Type B pancreatic cell (in vitro differentiated cells): Measurements from ENCODE around the gene GPS1. TPM values are rescaled to one million over a fixed set of nuclear protein-coding genes. Genes with fewer than 3 reads are reported as not detected.
A peak's percentile ranks its signal among the peaks of the same experiment; 100 is the strongest.

Experiments
- DNase-seq: peaks from one replicate; pipeline ENCODE4 v3.0.0; 2021; ENCODE audit warnings: mixed read lengths; ENCODE audit not compliant: unreplicated experiment; ENCODE audit errors: extremely low spot score
- H3K27ac Mint-ChIP-seq: 2 replicates; pipeline ENCODE4 v1.8.0; 2021; ENCODE audit warnings: mild to moderate bottlenecking, mixed read lengths
- H3K27me3 Mint-ChIP-seq: 2 replicates; pipeline ENCODE4 v1.8.0; 2021; ENCODE audit warnings: mixed read lengths
- H3K36me3 Mint-ChIP-seq: 2 replicates; pipeline ENCODE4 v1.8.0; 2021; ENCODE audit warnings: mixed read lengths
- H3K4me1 Mint-ChIP-seq: one replicate; pipeline ENCODE4 v1.8.0; 2021; ENCODE audit warnings: mixed read lengths; ENCODE audit not compliant: unreplicated experiment
- H3K4me3 Mint-ChIP-seq: 2 replicates; pipeline ENCODE4 v1.8.0; 2021; ENCODE audit warnings: mild to moderate bottlenecking, mixed read lengths
- H3K9me3 Mint-ChIP-seq: 2 replicates; pipeline ENCODE4 v1.8.0; 2021; ENCODE audit warnings: mixed read lengths
- CTCF ChIP-seq: fragments of 200-600 bp; sonication (generic); conservative IDR thresholded peaks from 2 replicates; pipeline ENCODE4 v1.5.0; 2021; ENCODE audit warnings: antibody characterized with exemption, mild to moderate bottlenecking
- total RNA-seq: library from RNA; stranded (reverse); gene quantifications from 2 replicates; pipeline ENCODE4 v1.2.1, GENCODE V29; 2021; ENCODE audit warnings: low replicate concordance

Gene GPS1
- total RNA-seq, 1 donor from 2014 or later: 111 TPM

GRCh38 chr17:82031303-82031884 lies 20.3 kb upstream of the GPS1 start, which contains the start of gene RAC3:
Gene RAC3, plus strand, starts transcription at chr17:82031678. Its CDS starts 84 bp downstream, at chr17:82031762.
- no peak for TF ChIP-seq CTCF
- Mint-ChIP-seq H3K9me3 (no peaks in the 10 kb centered on the region), H3K4me3 (peak within 1 kb of the TSS; percentile 88), H3K36me3 (peaks cover 5% of the 10 kb centered on the region), H3K27ac (peak within 1 kb of the TSS; percentile 74), H3K4me1 (peaks cover 11% of the 10 kb centered on the region), H3K27me3 (no peaks in the 10 kb centered on the region)
- no peak for DNase-seq

GRCh38 chr17:82031885-82032627 lies 19.6 kb upstream of the GPS1 start:
- no peak for TF ChIP-seq CTCF
- Mint-ChIP-seq H3K27me3 (no peaks in the 10 kb centered on the region), H3K9me3 (no peaks in the 10 kb centered on the region), H3K4me1 (peaks cover 11% of the 10 kb centered on the region), H3K4me3 (peak overlapping the region; percentile 83), H3K36me3 (peaks cover 5% of the 10 kb centered on the region), H3K27ac (no peak overlapping the region)
- DNase-seq: no peak

- DNase-seq: no peak
- H3K27me3 Mint-ChIP-seq: no peaks in the 10 kb centered on the region
- H3K36me3 Mint-ChIP-seq: peaks cover 5% of the 10 kb centered on the region
- no peaks in the 10 kb centered on the region for H3K9me3 Mint-ChIP-seq
- TF ChIP-seq CTCF: no peak
- peaks cover 16% of the 10 kb centered on the region for H3K4me1 Mint-ChIP-seq
- H3K27ac Mint-ChIP-seq: peak overlapping the region; percentile 53
- H3K4me3 Mint-ChIP-seq: peak overlapping the region; percentile 83
These were observed 18.2 kb upstream of the GPS1 start for GRCh38 chr17:82033359-82034085.

- no peak for TF ChIP-seq CTCF
- no peaks in the 10 kb centered on the region for H3K27me3 Mint-ChIP-seq
- H3K4me1 Mint-ChIP-seq: peaks cover 16% of the 10 kb centered on the region
- peak overlapping the region; percentile 83 for H3K4me3 Mint-ChIP-seq
- no peaks in the 10 kb centered on the region for H3K9me3 Mint-ChIP-seq
- peaks cover 5% of the 10 kb centered on the region for H3K36me3 Mint-ChIP-seq
- no peak for DNase-seq
- peak overlapping the region; percentile 80 for H3K27ac Mint-ChIP-seq
These were observed 17.2 kb upstream of the GPS1 start for GRCh38 chr17:82034371-82035011.

GRCh38 chr17:82035488-82035887 lies 16.2 kb upstream of the GPS1 start:
- Mint-ChIP-seq H3K4me1 (peaks cover 16% of the 10 kb centered on the region), H3K36me3 (peaks cover 5% of the 10 kb centered on the region), H3K9me3 (no peaks in the 10 kb centered on the region), H3K27ac (peak overlapping the region; percentile 80), H3K4me3 (peak overlapping the region; percentile 83), H3K27me3 (no peaks in the 10 kb centered on the region)
- no peak for TF ChIP-seq CTCF
- DNase-seq: no peak
